Lung microvascular endothelial cell (primary cell): ENCODE results near the gene DNAH3. TPM values are rescaled to one million over a fixed set of nuclear protein-coding genes. Genes with fewer than 3 reads are reported as not detected.

Source experiments
- DNase-seq, 2 donors: peaks; one replicate each; pipeline versions ENCODE4 v3.0.0 to v3.0.0-alpha.2; 2010; ENCODE audit warnings: low read depth in 2 of 2
- total RNA-seq: library from RNA; depleted of rRNA; stranded (reverse); fragments of >200 nt; gene quantifications from 2 replicates; pipeline ENCODE4 v1.2.1, GENCODE V29; 2014

The DNAH3 gene
- total RNA-seq, 1 donor from 2014 or later = not detected

- no peak for DNase-seq
These were observed 245.1 kb downstream of the DNAH3 start for GRCh38 chr16:20905576-20905975.

- DNase-seq = peak; percentile 93 to 97
These were observed 246.1 kb downstream of the DNAH3 start for GRCh38 chr16:20904507-20905081.

DNA sequence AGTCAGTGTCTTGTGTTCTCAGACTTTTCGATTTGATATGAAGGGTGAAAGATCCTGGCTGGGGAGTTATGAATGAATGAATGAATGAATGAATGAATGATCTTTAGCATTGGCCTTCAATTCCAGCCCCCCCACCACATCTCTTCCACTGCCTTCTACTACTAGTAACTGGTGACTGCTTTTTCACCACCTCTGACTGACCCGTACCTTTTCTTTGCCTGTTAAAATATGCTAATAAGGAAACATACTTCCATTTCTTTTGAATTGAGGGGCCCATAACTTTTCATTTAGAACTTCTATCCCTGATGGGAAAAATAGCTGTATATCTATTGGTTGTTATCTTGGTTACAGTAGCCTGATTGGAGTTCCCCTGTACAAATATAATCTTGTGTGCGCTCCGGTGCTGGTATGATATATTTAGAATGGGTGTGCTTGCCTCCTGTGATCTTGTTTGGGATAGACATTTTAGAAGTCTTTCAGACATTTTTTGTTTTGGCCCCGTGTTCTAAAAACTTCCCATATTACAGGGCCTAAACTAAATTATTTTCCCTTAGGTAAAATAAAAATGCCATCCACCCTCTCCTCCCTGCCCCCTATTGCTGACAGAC lies 246.6 kb downstream of the DNAH3 start:
- peak in 1 of 2 donors; percentile 69 for DNase-seq

GRCh38 chr16:20903116-20903898 lies 247.3 kb downstream of the DNAH3 start:
- no peak for DNase-seq

DNA sequence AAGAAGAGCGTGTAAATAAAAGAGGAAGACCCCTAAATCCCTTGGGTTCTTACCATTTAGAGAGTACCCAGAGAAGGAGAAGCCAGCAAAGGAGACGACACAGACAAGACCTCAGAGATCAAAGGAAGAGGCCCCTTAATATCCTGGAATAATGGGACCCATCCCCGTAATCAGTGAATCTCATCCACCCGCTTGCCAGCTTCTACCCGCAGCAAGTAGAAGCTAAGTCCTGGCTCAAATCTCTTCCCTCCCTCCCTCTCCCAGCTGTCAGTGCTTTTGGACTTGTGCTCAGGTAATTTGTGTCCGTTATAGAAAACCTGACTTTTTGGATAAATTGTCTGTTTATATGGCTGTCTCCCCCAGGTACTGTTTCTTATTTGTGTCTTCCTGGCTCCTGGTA lies 248.2 kb downstream of the DNAH3 start:
- DNase-seq = no peak

DNA sequence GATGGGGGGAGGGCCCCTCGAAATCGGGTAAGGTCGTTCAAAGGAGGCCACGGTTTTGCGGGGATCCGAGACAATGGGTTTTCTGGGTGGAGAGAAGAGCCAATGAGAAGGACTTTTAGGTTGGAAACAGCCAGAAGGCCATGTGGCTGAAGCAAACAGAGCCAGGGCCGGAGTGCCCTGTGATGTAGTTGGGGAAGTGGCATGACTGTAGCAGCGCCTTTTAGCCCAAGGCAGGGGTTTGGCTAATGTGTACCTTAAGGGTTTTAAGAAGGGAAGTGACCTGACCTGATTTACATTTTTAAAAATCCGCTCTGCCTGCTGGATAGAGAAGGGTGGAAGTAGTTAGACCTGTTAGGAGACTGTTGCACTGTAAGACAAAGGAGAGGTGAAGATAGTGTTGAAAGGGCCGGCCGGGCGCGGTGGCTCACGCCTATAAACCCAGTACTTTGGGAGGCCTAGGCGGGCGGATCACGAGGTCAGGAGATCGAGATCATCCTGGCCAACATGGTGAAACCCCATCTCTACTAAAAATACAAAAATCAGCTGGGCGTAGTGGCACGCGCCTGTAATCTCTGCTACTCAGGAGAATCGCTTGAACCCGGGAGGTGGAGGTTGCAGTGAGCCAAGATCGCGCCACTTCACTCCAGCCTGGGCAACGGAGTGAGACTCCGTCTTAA lies 249.1 kb downstream of the DNAH3 start:
- DNase-seq = peak; percentile 72

GRCh38 chr16:20901068-20901435 lies 249.6 kb downstream of the DNAH3 start:
- DNase-seq = no peak

DNA sequence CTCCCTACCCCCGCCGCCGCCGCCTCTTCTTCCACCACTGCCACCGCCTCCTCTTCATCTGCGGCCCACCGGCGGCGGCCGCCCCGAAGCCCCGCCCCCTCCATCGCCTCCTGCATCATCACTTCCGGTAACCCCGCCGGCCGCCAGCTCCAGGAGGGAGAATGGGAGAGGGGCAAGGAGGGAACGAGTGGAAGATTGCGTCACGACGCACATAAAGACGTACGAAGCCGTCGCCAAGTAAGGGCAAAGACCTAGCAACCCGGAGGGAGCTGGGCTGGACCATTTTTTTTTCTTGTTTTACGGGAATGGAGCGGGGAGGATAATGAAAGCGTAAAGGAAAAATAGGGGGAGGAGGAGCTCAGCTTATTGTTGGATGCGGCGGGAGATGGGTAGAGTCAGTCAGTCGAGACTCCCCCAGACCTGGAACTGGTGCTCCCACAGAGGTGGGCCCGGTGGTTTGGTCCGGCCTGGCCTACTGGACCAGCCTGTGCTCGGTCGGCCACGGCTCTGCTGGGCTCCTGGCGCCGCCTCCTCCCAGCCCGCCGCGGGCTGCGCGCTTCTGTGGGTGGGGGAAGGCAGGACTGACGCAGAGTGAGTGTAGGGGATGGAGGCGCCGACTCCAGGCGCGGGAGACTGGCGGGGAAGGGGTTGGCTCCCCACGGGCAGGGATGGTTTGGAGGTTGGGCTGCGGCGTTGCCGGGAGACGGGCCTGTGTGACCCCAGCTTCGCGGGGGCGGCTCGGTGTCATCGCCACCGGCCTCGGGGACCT lies 250.2 kb downstream of the DNAH3 start, which contains the start of the genes DCUN1D3 and LYRM1:
TSS of gene DCUN1D3 (minus strand) at position 60 of the 769 bp plus-strand sequence. CDS start 37,820 bp downstream, outside the sequence.
TSS of gene LYRM1 (plus strand) at position 473 of the 769 bp plus-strand sequence. CDS start 14,785 bp downstream, outside the sequence.
- DNase-seq = peak; percentile 98 to 100

DNA sequence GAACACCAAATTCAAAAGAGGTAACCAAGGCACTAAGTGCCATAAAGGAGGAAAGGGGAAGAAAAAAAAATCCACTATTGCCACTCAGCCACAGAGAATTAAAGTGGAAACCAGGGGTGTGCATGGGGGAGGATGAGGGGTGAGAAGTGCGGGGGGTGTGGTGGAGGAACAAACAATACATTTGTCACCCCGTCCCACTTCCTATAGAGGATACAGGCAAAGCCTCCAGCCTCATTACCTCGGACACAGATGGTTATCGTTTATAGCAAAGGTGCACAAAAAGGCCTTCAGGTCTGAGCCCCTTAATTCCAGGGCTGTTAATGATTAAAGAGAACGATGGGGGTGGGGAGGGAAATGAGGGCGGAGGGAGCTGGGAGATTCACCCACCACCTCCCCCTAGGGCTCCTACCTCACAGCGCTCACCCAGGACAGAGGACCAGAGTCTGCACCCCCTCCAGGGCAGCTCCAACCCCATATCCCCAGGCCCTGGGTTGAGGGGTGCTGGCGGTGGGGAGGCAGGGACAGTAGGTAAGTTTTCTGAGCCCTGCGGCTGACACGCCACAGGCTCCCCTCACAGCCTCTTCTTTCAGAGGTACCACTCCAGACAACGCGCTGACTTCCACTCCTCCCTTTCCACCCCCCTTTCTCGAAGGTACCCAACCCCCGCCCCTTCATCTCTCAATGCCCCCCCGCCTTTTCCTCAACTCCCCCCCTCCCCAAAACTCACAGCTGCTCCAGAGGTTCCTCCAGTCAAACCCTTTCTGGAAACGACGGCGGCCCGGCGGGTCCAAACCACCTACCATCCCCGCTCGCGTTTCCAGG lies 251.0 kb downstream of the DNAH3 start:
- DNase-seq = no peak

DNA sequence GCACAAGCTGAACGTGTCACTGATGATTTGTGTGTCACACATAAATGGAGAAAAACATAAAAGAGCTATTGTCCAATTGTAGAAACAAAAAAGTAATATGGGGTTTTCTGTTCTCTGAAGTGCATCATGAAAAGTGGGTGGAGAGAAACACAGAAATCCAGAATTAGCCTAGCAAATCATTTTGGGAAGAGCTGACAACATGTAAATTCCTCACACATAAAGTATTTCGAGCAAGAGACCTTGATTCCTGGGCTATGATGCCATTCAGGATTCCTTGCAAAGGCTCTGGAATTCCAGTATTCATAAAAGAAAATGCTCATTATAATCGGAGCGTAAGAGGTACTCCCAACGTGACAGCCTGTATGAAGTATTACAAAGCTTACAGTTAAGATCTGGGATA lies 251.6 kb downstream of the DNAH3 start:
- DNase-seq = peak in 1 of 2 donors; percentile 36

DNA sequence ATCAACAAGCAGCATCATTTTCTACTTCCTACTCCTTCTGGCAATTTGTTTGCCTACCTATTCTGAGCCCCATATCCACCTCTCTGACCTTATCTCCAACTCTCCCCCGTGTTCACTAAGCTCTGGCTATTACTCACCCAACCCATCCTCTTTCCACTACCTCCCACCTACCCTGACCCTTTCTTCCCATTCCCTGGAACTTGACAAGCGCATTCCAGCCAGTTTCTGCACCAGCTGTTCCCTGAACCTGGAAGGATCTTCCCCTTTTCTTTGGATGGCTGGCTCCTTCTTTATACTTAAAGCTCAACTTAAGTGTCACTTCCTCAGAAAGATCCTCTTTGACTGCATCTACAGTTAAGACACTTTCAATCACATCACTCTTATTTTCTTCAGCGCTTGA lies 252.7 kb downstream of the DNAH3 start:
- no peak for DNase-seq

DNA sequence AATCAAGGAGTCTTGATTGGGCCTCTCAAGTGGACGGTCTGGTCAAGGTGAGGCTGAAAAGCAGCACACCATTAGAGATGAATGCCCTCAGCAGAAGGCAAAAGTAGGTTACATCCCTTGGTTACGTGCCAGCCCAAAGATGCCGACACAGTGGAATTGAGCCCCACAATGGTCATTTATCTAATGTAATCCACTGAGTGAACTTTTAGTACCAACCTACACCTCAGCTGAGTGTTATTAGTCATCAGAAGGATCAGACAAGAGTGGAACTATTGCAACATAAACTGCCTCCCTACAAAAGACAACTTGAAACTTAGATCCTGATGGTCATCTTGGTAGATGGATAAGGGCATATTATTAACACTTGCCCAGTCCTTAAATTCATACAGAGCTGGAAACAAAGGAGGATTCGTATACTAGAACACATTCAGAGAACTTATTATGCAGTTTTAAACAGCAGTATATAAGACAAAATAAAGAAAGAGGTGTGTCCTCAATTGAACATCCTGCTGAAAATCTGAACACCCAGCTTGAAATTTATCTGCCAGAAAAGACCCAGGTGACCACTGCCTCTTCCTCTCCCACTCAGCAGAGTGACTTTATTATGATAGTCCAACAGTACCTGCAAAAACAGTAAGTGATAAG lies 253.3 kb downstream of the DNAH3 start:
- no peak for DNase-seq

DNA sequence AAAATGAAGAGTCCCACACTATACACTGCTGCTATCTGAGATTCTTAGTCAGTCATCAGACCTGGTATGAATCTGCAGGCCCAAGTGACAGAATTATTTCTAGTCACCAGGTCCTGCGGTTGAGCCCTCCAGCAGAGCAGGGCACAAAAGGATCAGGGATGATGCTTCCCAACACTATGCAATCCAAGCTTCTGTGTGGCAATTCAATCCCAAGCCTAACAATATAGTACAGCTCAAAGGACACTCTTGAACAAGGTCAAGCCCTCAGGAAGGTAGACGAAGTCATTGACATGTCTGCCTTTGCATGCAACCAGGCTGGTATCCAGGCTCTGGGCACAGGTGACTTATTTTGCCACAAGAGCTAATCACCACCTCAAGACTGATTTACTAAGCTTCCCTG lies 256.3 kb downstream of the DNAH3 start:
- DNase-seq = no peak

GRCh38 chr16:20889625-20890275 lies 260.9 kb downstream of the DNAH3 start:
- DNase-seq = no peak

GRCh38 chr16:20887207-20887606 lies 263.4 kb downstream of the DNAH3 start:
- no peak for DNase-seq

DNA sequence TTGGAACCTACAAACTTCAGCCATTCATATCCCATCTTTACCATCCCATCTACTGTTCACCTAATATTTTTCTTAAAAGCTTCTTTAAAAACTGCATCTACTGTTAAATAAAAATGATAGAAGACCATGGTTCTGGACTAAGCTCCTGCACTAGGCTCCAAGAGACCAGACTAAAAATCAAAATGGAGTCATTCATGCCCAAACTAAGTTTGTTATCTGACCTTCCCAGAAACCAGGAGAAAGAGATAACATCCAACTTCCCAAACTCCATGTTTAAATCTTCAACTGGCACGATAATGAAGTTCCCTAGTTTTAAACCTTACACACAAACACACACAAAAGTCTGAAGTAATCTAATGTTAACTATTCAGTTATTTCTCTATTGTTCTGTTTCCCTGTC lies 264.3 kb downstream of the DNAH3 start:
- no peak for DNase-seq

- peak in 1 of 2 donors; percentile 32 for DNase-seq
These were observed 266.4 kb downstream of the DNAH3 start for GRCh38 chr16:20884240-20884556.

- peak in 1 of 2 donors; percentile 80 for DNase-seq
These were observed 266.9 kb downstream of the DNAH3 start for GRCh38 chr16:20883554-20884239.
